Lung (tissue), 16 donors: ENCODE measurements around the gene RTN4R. TPM values are rescaled to one million over a fixed set of nuclear protein-coding genes. Genes with fewer than 3 reads are reported as not detected.
"Not testable (repeated sequence)": the region's sequence is repeated elsewhere in the genome, so short reads cannot be mapped to it uniquely, and the experiment has no call there.

Experiments used
- ATAC-seq: fragments of 200-7000 bp; cut with Tn5 transposase; one replicate; pipeline ENCODE4 v1.9.1; 2020; ENCODE audit warnings: moderate number of reproducible peaks; ENCODE audit not compliant: insufficient read depth, low FRiP score
- DNase-seq, 3 donors: peaks; one replicate each; pipeline ENCODE4 v3.0.0-alpha.2; 2013 to 2017
- H3K27ac ChIP-seq, 2 donors: one replicate each; pipeline ENCODE4 v1.5.1; 2013; ENCODE audit warnings: mild to moderate bottlenecking in 2 of 2, moderate library complexity in 2 of 2, control low read depth in 1 of 2, inconsistent platforms in 1 of 2, low read depth in 1 of 2, low read length in 1 of 2
- H3K27me3 ChIP-seq, 3 donors: one replicate each; pipeline ENCODE4 v1.5.1; 2013; ENCODE audit warnings: low read length in 2 of 3; ENCODE audit not compliant: control insufficient read depth in 3 of 3, insufficient read depth in 3 of 3
- H3K36me3 ChIP-seq, 4 donors: one replicate each; pipeline ENCODE4 v1.5.1; 2013; ENCODE audit warnings: low read length in 4 of 4, mild to moderate bottlenecking in 1 of 4, moderate library complexity in 1 of 4; ENCODE audit not compliant: control insufficient read depth in 4 of 4, insufficient read depth in 4 of 4
- H3K4me1 ChIP-seq, 5 donors: one replicate each; pipeline ENCODE4 v1.5.1; 2013; ENCODE audit warnings: low read length in 5 of 5, mild to moderate bottlenecking in 2 of 5, moderate library complexity in 1 of 5; ENCODE audit not compliant: control insufficient read depth in 5 of 5, insufficient read depth in 5 of 5
- H3K4me3 ChIP-seq: one replicate; pipeline ENCODE4 v1.5.1; 2013; ENCODE audit warnings: mild to moderate bottlenecking, control low read depth, moderate library complexity
- H3K9ac ChIP-seq, 2 donors: one replicate each; pipeline ENCODE4 v1.5.1; 2013; ENCODE audit warnings: low read length in 2 of 2, control low read depth in 1 of 2; ENCODE audit not compliant: insufficient read depth in 1 of 2
- H3K9me3 ChIP-seq, 4 donors: one replicate each; pipeline ENCODE4 v1.5.1; 2013; ENCODE audit warnings: low read length in 3 of 4, mild to moderate bottlenecking in 1 of 4, moderate library complexity in 1 of 4; ENCODE audit not compliant: control insufficient read depth in 4 of 4, insufficient read depth in 3 of 4
- WGBS, 2 donors: extraction: QIAGEN DNeasy Blood & Tissue Kit; methylation state at CpG; one replicate each; pipeline ENCODE4 v1.1.7; 2013; 5-methylcytosine and 5-hydroxymethylcytosine counted together
- long read RNA-seq, 5 donors: transcript quantifications; one replicate each; lab custom pipeline, GENCODE V29; 2026
- polyA plus RNA-seq, 2 donors: library from polyadenylated mRNA; stranded (reverse); fragments of 200-250 nt; gene quantifications; one replicate each; pipeline ENCODE4 v1.2.1, GENCODE V29; 2013
- total RNA-seq, 2 donors: library from RNA; depleted of rRNA in 1 of 2; stranded (reverse); fragments of >200 nt in 1 of 2; gene quantifications; one replicate each; pipeline ENCODE4 v1.2.1, GENCODE V29; 2014 to 2021
- TF ChIP-seq, protein P1 (sequence below): IDR thresholded peaks from 2 replicates; pipeline ENCODE4 v1.5.1; 2012; ENCODE audit warnings: mild to moderate bottlenecking; ENCODE audit errors: control extremely low read depth, extremely low read depth
- donor health status: control.
- donor health status: control.
- donor health status: Bipolar disorder and iron deficiency.
- donor health status: healthy.
- donor health status: DM: yes; HTN: yes; CAD: no.

Gene RTN4R
- total RNA-seq (1 to 10 TPM; 2.6 to 7.8 TPM), polyA plus RNA-seq (1 to 10 TPM; 3.0 to 5.6 TPM)
- long read RNA-seq, donor 1, transcript RTN4R-201 (2 exons, 2,157 nt) = major isoform, 5 of 5 reads
- long read RNA-seq, donor 1, partial matches to known transcripts = 0 of 5 reads
- long read RNA-seq, donor 1, other reads (novel, unspliced or antisense) = 0 of 5 reads
- long read RNA-seq, donor 2, partial matches to known transcripts = 0 of 2 reads
- long read RNA-seq, donor 2, other reads (novel, unspliced or antisense) = 0 of 2 reads
- long read RNA-seq, donor 3, partial matches to known transcripts = 0 of 2 reads
- long read RNA-seq, donor 3, other reads (novel, unspliced or antisense) = 0 of 2 reads
- long read RNA-seq, donor 4 = 0 reads
- long read RNA-seq, donor 5, partial matches to known transcripts = 0 of 6 reads
- long read RNA-seq, donor 5, other reads (novel, unspliced or antisense) = 0 of 6 reads

DNA sequence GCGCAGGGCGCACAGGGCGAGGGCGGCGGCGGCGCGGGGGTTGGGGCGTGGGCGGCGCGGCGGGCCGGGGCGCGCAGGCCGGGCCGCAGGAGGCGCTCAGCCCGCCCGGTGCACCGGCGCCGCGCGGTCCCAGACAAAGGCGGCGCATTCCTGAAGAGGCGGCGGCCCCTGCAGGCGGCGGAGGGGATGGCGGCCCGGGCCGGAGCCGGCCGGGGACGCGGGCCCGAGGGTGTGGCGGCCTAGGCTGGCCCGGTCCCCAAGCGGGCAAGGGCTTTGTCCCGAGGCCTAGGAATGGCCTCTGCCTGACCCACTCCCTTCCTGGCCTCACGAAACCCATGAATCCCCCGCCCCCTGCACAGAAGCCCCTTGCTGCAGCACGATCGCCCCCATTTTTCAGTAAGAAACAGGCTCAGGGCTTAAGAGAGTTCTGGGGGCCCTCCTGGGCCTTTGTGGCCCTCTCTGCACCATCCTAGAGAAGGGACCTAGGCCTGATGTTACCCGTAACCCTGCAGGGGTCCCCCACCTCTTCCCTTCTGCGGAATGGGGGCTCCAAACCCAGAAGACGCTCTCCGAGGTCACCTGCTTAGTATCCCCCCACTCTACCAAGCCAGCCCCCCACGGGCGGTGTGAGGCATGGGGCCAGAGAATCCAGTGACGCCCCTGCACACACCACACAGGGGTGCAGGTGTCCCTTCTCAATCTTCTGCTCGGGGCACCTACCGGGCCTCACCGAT, at the start of gene RTN4R:
TSS of gene RTN4R (minus strand) at position 40 of the 734 bp plus-strand sequence. CDS start 226 bp downstream, outside the sequence.
- no peak within 1 kb of the TSS for H3K9ac ChIP-seq
- TF ChIP-seq, protein P1, sequence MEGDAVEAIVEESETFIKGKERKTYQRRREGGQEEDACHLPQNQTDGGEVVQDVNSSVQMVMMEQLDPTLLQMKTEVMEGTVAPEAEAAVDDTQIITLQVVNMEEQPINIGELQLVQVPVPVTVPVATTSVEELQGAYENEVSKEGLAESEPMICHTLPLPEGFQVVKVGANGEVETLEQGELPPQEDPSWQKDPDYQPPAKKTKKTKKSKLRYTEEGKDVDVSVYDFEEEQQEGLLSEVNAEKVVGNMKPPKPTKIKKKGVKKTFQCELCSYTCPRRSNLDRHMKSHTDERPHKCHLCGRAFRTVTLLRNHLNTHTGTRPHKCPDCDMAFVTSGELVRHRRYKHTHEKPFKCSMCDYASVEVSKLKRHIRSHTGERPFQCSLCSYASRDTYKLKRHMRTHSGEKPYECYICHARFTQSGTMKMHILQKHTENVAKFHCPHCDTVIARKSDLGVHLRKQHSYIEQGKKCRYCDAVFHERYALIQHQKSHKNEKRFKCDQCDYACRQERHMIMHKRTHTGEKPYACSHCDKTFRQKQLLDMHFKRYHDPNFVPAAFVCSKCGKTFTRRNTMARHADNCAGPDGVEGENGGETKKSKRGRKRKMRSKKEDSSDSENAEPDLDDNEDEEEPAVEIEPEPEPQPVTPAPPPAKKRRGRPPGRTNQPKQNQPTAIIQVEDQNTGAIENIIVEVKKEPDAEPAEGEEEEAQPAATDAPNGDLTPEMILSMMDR = peak; percentile 80
- no peaks in the 10 kb centered on the region for H3K36me3 ChIP-seq
- DNase-seq = peak; percentile 63 to 70 (median 64)
- H3K27ac ChIP-seq = peak within 1 kb of the TSS in 1 of 2 donors; percentile 42
- peak; percentile 51 for ATAC-seq
- peak within 1 kb of the TSS; percentile 29 for H3K4me3 ChIP-seq
- H3K4me1 ChIP-seq = peaks cover 0 to 10% (median 0%) of the 10 kb centered on the region in 5 donors
- no peaks in the 10 kb centered on the region for H3K9me3 ChIP-seq
- 18 to 35% methylated on average over 28 to 58 of the region's 58 CpGs for WGBS, 2 donors
- no peaks in the 10 kb centered on the region for H3K27me3 ChIP-seq

DNA sequence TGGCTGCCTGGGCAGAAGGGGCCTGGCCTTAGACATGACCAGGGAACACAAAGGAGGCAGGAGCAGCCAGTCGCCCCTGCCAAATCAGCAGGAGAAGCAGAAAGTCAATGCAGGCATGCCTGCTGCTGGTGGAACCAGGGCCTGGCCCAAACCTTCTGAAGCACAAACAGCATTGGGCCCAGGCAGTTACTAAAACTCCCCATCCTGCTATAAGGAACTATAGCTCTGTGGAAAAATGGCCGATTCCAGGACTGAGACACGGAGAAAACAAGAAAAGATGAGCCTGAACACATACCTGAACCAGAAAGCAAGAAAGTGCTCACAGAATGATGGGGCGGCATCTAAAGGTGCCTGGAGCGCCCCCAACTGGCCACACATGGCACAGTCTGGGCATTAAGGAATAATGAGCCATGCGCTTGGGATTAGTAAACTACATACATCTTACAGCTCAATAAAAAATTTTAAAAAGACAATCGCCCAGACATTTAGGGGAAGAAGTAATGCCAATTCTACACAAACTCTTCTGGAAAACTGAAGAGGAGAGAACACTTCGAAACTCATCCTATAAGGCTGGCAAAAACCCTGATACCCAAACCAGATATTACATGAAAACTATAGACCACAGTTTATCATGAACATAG, 49.4 kb upstream of the RTN4R start:
- 55 to 64% methylated on average over 8 of the region's 8 CpGs for WGBS, 2 donors
- not testable (repeated sequence) for H3K36me3 ChIP-seq, H3K9ac ChIP-seq, H3K27me3 ChIP-seq, H3K4me3 ChIP-seq, H3K9me3 ChIP-seq, ATAC-seq, H3K27ac ChIP-seq
- H3K4me1 ChIP-seq = peaks cover 0 to 36% (median 13%) of the 10 kb centered on the region in 5 donors
- DNase-seq = peak in 1 of 3 donors; percentile 8

DNA sequence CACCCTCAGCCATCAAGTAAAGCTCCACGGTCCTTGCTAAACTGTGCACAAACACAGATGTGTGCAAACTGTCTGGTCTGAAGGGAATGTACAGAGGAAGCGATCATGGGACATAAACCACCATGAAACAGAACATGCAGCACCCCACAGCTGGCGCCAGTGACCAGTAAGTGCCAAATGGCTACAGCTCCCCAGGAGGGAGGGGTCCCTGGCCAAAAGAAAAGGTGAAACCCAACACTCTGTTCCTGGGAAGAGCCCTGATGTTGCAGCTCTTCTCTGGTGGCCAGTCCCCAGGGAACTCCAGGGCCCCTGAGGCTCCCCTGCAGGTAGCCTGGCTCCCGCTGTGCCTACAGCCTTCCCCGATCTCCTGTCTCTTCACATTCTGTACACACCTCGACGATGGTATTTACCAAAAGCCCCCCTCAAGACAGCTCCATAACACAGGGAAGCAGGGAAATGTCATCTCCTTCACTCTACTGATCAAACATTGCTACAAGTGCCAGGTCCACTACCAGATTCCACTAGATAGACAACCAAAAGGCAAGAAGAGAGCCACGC, 48.8 kb upstream of the RTN4R start:
- Histone ChIP-seq H3K27me3 (no peaks in the 10 kb centered on the region), H3K36me3 (peaks cover 0 to 9% (median 0%) of the 10 kb centered on the region in 4 donors), H3K9ac (no peak overlapping the region), H3K27ac (no peak overlapping the region), H3K9me3 (no peaks in the 10 kb centered on the region), H3K4me3 (no peak overlapping the region), H3K4me1 (peaks cover 0 to 36% (median 10%) of the 10 kb centered on the region in 5 donors)
- ATAC-seq (no peak), DNase-seq (no peak)
- TF ChIP-seq, protein P1 = no peak
- WGBS, 2 donors = 93 to 97% methylated on average over 8 of the region's 8 CpGs
